Measurements from ENCODE around the gene ZNF536. TPM values are rescaled to one million over a fixed set of nuclear protein-coding genes. Genes with fewer than 3 reads are reported as not detected.

The ZNF536 gene
- total and polyA plus RNA-seq, 9 donors: 0.13 to 0.52 (median 0.28) TPM; not detected in 4

GRCh38 chr19:30378701-30379100 is 6.5 kb downstream of the ZNF536 start:
- no peak overlapping the region for H3K4me3 ChIP-seq
- H3K9me3 ChIP-seq: no peaks in the 10 kb centered on the region
- 67 to 70% (median 70%) methylated on average over 4 of the region's 4 CpGs for WGBS, 3 donors
- no peak for DNase-seq
- no peaks in the 10 kb centered on the region for H3K4me1 ChIP-seq (ENCODE audit: insufficient read depth)
- H3K27ac ChIP-seq: no peak overlapping the region
- no peaks in the 10 kb centered on the region for H3K36me3 ChIP-seq
- intact Hi-C loops (cut with DNase I): no loop called here
- H3K27me3 ChIP-seq: no peaks in the 10 kb centered on the region
- TF ChIP-seq POLR2A (IDR thresholded peaks at IDR 0.05): no peak
- TF ChIP-seq CTCF (IDR thresholded peaks at IDR 0.05): no peak
- no peak for TF ChIP-seq EP300 (IDR thresholded peaks at IDR 0.05)

DNA sequence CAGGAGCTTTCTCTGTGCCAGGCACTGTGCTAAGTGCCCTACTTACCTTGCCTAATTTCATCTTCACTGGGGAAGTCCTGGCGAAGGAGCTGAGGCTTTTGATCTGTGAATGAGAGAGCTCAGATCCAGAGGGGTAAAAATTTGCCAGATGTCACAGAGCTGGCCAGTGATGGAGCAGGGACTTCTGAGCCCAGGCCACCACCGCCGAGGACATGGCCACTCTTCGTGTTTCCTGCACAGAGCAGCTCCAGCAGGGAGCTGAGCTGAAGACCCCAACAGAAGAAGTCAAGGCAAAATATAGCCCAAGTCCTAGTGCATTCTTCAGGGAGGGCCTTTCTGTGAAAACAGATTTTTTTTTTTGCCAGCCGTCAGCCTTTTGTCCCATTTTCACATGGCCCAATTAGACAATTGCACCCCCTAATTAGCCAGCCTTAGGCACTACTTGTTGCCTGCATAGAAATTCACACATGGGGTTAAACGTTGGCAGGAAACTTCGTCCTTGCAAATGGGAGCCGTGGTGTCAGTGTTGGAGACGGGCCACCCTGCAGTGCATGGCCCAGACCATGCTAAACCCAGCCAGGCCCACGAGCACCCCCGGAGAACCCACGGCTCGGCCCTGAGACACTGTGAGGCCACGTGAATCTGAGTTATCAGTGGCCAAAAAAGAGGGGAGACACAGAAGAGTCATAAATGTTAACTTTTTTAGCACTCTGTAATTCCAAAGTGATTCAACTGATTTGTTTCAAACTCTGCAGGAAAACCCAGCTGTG is 7.8 kb downstream of the ZNF536 start:
- Histone ChIP-seq H3K27me3 (no peaks in the 10 kb centered on the region), H3K36me3 (no peaks in the 10 kb centered on the region), H3K4me3 (no peak overlapping the region), H3K9me3 (no peaks in the 10 kb centered on the region), H3K27ac (no peak overlapping the region), H3K4me1 (ENCODE audit: insufficient read depth) (no peaks in the 10 kb centered on the region)
- intact Hi-C loops (cut with DNase I): no loop called here
- no peak for DNase-seq
- TF ChIP-seq EP300 (IDR thresholded peaks at IDR 0.05): no peak
- no peak for TF ChIP-seq CTCF (IDR thresholded peaks at IDR 0.05)
- no peak for TF ChIP-seq POLR2A (IDR thresholded peaks at IDR 0.05)
- WGBS, 3 donors: 38 to 56% (median 43%) methylated on average over 14 of the region's 14 CpGs

DNA sequence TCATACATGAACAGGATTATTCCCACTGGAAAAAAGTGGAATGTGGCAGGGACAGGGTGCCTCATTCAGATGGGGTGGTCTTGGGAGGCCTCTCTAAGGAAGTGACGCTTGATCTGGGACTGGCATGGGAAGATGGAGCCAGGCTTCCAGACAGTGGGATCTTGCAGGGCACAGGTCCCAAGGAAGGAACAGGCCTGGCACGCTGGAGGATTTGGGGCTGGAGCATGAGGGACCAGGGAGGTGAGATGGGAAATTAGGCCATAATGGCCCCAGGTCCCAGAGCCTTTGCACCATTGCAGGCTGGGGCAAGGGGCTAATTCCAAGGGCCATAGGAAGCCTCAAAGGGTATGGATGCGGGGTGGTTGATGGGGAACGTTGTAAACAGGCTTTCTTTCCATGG is 9.2 kb downstream of the ZNF536 start:
- H3K27me3 ChIP-seq: no peaks in the 10 kb centered on the region

DNA sequence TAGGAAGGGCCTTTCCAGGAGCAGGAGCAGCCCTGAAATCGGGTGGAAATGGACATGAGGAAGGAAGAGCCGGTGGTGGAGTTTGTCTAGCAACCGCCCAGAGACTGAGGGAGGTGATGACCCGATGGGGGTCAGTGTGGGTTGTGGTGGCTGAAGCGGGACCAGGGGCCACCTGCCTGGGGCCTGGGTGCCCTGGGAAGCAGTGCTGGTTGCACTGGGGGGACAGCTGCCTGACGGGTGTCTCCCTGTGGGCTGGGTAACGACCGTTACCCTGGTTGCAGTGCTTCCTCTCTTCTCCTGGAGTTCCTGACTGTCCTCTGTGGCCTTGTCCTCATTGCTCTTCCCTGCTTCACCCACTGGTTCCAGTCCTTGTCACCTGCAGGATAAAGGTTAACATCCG is 13.0 kb downstream of the ZNF536 start:
- no peak overlapping the region for H3K4me3 ChIP-seq
- H3K27ac ChIP-seq: no peak overlapping the region
- DNase-seq: no peak
- no peaks in the 10 kb centered on the region for H3K4me1 ChIP-seq (ENCODE audit: insufficient read depth)
- no peaks in the 10 kb centered on the region for H3K27me3 ChIP-seq
- no peaks in the 10 kb centered on the region for H3K9me3 ChIP-seq
- no peaks in the 10 kb centered on the region for H3K36me3 ChIP-seq
- TF ChIP-seq CTCF (IDR thresholded peaks at IDR 0.05) (no peak), POLR2A (IDR thresholded peaks at IDR 0.05) (no peak), EP300 (IDR thresholded peaks at IDR 0.05) (no peak)
- 84 to 85% (median 85%) methylated on average over 9 of the region's 9 CpGs for WGBS, 3 donors
- intact Hi-C loops (cut with DNase I): no loop called here

More for the DNA sequence above, 9.2 kb downstream of the ZNF536 start:
- Histone ChIP-seq H3K36me3 (no peaks in the 10 kb centered on the region), H3K9me3 (no peaks in the 10 kb centered on the region), H3K27ac (no peak overlapping the region), H3K4me1 (ENCODE audit: insufficient read depth) (no peaks in the 10 kb centered on the region), H3K4me3 (no peak overlapping the region)
- DNase-seq: no peak
- intact Hi-C loops (cut with DNase I): no loop called here
- TF ChIP-seq POLR2A (IDR thresholded peaks at IDR 0.05): no peak
- no peak for TF ChIP-seq EP300 (IDR thresholded peaks at IDR 0.05)
- TF ChIP-seq CTCF (IDR thresholded peaks at IDR 0.05): no peak
- 77 to 92% (median 79%) methylated on average over 4 of the region's 4 CpGs for WGBS, 3 donors

Measured in ovary (tissue), 9 donors.